MM.1S (cell line): ENCODE measurements around the gene PTPRN2.

ENCODE experiments used
- EZH2 ChIP-seq: fragments of 300-600 bp; sonication (generic); optimal IDR thresholded peaks from 2 replicates; pipeline ENCODE3; 2017; ENCODE audit warnings: low read depth, mild to moderate bottlenecking, antibody characterized with exemption, low read length, mixed read lengths
- EZH2phosphoT487 ChIP-seq: fragments of 300-600 bp; sonication (generic); IDR thresholded peaks from 2 replicates; pipeline ENCODE4 v1.6.1; 2018; ENCODE audit warnings: antibody characterized with exemption, low read length
- TF ChIP-seq, protein P1 (sequence below): fragments of 300-600 bp; sonication (generic); IDR thresholded peaks from 2 replicates; pipeline ENCODE4 v1.5.1; 2016; ENCODE audit warnings: antibody characterized with exemption, low read length, mixed read lengths

DNA sequence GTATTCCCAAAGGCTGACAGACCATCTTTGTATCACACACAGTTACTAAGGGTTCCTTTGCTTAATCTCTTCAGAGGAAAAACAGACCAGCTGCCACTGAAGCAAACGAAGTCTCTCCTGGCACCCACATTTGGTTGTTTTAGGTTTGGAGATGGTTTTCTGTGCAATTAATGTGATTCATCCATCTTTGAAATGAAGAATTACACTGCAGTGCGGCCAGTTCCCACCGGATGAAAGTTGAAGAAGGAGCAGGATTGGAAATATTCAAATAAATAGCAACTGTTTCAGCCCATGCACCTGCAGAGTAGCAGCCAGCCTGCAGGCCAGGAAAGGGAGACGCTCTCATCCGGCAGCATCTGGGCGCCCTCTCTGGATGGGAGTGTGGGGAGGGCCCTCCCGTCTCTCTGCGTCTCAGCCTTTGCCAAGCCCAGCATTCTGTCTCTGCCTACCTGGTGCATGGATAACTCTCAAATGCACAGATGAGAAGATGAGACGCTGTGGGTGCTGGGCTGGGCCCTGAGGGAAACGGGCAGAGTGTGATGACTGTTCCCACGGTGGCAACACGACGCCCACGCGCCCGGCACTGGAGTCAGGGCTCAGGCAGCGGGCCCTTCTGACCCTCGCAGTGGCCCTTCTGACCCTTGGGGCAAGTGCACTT is 214.0 kb downstream of the PTPRN2 start:
- TF ChIP-seq, protein P1, sequence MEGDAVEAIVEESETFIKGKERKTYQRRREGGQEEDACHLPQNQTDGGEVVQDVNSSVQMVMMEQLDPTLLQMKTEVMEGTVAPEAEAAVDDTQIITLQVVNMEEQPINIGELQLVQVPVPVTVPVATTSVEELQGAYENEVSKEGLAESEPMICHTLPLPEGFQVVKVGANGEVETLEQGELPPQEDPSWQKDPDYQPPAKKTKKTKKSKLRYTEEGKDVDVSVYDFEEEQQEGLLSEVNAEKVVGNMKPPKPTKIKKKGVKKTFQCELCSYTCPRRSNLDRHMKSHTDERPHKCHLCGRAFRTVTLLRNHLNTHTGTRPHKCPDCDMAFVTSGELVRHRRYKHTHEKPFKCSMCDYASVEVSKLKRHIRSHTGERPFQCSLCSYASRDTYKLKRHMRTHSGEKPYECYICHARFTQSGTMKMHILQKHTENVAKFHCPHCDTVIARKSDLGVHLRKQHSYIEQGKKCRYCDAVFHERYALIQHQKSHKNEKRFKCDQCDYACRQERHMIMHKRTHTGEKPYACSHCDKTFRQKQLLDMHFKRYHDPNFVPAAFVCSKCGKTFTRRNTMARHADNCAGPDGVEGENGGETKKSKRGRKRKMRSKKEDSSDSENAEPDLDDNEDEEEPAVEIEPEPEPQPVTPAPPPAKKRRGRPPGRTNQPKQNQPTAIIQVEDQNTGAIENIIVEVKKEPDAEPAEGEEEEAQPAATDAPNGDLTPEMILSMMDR, result no peak
- TF ChIP-seq EZH2 (no peak), EZH2phosphoT487 (no peak)
